ES-I3 (cell line): ENCODE results near the gene GMPR.
"Not testable (repeated sequence)": the region's sequence is repeated elsewhere in the genome, so short reads cannot be mapped to it uniquely, and the experiment has no call there.

Source experiments
- H3K36me3 ChIP-seq: 2 replicates; pipeline ENCODE4 v1.6.1; 2013; ENCODE audit warnings: mild to moderate bottlenecking, low read length, control low read depth, moderate library complexity; ENCODE audit not compliant: insufficient read depth
- H3K4me1 ChIP-seq: 2 replicates; pipeline ENCODE4 v1.6.1; 2013; ENCODE audit warnings: mild to moderate bottlenecking, control low read depth, low read length; ENCODE audit not compliant: insufficient read depth
- H3K9ac ChIP-seq: 2 replicates; pipeline ENCODE4 v1.6.1; 2013; ENCODE audit warnings: low read depth, mild to moderate bottlenecking, low read length, moderate library complexity
- H3K9me3 ChIP-seq: 2 replicates; pipeline ENCODE4 v1.6.1; 2013; ENCODE audit warnings: mild to moderate bottlenecking, low read length, moderate library complexity; ENCODE audit not compliant: control insufficient read depth, insufficient read depth

The GMPR gene

DNA sequence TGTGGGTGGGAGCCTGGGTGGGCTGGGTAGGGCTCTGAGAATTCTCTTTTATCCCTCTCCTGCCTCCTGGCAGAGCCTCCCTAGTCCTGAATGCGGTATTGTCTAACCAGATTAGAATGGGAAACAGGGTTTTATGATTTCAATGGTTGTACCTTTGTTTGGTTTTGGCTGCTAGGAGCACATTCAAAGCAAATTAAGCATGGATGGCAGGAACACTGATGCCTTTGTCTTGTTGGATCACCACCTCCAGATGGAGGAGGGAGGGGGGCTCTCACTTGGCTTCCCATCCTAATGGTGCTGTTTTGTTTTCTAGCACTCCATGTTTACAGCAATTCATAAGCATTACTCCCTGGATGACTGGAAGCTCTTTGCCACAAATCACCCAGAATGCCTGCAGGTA is 11.6 kb downstream of the GMPR start:
- Histone ChIP-seq H3K36me3 (peaks cover 2% of the 10 kb centered on the region; the same call in 1 of the 2 replicates), H3K9ac (no peak overlapping the region), H3K9me3 (no peaks in the 10 kb centered on the region), H3K4me1 (peaks cover 7% of the 10 kb centered on the region; the same call in 1 of the 2 replicates)

DNA sequence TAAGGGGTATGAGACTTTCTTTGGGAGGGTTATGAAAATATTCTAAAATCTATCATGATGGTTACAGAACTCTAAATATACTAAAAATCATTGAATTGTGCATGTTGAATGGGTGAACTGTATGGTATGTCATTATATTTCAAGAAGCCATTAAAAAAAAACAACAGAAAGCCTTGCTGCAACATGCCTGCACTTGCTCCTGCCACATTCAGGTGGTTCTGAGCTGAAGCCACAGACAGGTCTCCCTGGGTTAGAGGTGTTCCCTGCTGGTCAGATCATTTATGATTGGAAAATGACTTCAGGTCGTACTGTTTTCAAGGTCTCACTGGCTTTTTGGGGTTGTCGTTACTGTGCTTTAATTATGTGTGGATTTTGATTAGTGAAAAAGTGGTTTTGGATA is 13.3 kb downstream of the GMPR start:
- peaks cover 2% of the 10 kb centered on the region; the same call in 1 of the 2 replicates for H3K36me3 ChIP-seq

DNA sequence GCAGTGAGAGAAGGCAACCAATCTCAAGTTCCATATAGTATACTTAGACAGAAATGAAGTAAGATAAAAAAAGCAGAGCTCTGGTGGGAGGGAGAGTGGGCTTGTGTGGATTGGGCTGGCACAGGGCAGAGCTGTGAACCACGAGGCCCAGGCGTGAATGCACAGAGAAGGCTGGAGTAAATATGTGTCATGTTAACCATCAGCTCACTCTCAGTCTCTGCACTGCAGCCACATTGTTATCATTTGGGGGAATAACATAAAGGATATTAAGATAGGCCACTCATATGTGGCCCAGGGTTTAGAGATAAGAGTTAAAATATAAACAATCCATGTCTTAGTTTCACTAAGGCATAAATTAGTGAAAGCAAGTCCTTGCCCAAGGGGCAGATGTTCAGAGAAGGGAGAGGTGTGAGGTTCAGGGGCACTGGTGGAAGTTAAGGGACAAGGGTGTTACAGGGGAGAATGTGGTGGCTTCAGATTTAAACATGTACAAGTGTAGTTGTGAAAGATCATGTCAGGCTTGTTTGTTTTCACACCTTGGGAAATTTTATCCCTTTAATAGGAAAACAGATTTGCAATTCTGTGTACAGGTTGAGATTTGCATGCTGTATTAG is 14.4 kb downstream of the GMPR start:
- Histone ChIP-seq H3K36me3 (0 out of 2 replicates have a peak, but pooled peaks cover 2% of the 10 kb centered on the region), H3K4me1 (peaks cover 8% of the 10 kb centered on the region; the same call in 1 of the 2 replicates)

More for the DNA sequence above, 13.3 kb downstream of the GMPR start:
- H3K4me1 ChIP-seq = peaks cover 7% of the 10 kb centered on the region; the same call in 1 of the 2 replicates
- H3K9ac ChIP-seq = no peak overlapping the region
- no peaks in the 10 kb centered on the region for H3K9me3 ChIP-seq

DNA sequence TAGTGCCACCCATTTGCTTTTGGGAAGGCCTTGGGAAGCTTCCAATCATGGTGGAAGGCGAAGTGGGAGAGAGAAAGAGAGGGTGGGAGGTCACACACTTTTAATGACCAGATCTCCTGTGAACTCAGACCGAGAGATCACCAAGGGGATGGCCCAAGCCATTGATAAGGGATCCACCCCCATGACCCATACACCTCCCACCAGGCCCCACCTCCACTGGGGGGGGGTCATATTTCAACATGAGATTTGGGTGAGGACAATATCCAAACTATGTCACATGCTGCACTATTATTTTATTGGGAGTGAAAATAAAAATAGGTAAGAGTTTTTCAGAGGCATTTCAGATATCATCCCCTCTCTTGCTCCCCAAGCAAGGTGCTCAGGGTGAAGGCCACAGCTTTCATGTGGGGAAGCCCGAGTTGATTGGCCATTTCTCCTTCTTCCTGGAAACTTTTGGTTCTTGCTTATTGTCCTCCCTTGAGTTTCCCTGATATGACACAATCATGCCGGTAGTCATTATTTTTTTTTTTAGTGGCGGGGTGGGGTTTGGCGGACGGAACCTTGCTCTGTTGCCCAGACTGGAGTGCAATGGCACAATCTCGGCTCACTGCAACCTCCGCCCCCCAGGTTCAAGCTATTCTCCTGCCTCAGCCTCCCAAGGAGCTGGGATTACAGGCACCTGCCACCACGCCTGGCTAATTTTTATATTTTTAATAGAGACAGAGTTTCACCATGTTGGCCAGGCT is 15.2 kb downstream of the GMPR start:
- Histone ChIP-seq H3K9me3 (no peaks in the 10 kb centered on the region), H3K36me3 (0 out of 2 replicates have a peak, but pooled peaks cover 2% of the 10 kb centered on the region), H3K9ac (no peak overlapping the region), H3K4me1 (peaks cover 15% of the 10 kb centered on the region)

More for the DNA sequence above, 14.4 kb downstream of the GMPR start:
- H3K9me3 ChIP-seq = no peaks in the 10 kb centered on the region
- H3K9ac ChIP-seq = no peak overlapping the region

DNA sequence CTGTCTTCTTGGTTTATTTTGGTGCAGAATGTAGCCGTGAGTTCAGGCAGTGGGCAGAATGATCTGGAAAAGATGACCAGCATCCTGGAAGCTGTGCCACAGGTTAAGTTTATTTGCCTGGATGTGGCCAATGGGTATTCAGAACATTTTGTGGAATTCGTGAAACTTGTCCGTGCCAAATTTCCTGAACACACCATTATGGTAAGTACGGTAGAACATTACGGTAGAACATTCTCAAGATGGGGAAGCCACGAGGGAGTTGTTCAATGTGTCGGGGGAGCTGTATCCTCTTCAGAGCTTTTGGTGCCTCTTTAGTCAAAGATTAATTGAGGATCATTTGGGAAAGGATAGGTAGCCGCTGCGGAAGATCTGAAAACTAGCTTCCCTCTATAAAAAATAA is 16.1 kb downstream of the GMPR start:
- peaks cover 20% of the 10 kb centered on the region for H3K4me1 ChIP-seq
- 0 out of 2 replicates have a peak, but pooled peaks cover 2% of the 10 kb centered on the region for H3K36me3 ChIP-seq
- no peaks in the 10 kb centered on the region for H3K9me3 ChIP-seq
- no peak overlapping the region for H3K9ac ChIP-seq

DNA sequence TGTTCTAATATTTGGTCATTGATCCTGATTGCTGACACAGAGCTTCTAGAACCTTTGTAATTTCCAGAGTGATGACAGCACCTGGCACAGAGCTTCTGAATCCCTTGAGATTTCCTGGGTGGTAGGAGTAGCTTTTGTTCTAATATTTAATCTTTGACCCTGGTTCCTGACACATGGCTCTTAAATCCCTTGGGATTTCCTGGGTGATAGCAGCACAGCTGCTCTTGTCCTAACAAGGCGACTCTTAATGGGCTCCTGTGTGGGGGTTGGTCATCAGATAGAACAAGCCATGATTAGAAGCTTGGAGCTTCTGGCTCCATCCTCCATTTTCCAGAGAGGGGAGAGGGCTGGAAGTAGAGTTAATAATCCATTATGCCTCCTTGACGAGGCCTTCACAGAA is 18.4 kb downstream of the GMPR start:
- H3K9ac ChIP-seq = no peak overlapping the region
- H3K4me1 ChIP-seq = peaks cover 13% of the 10 kb centered on the region
- 0 out of 2 replicates have a peak, but pooled peaks cover 1% of the 10 kb centered on the region for H3K36me3 ChIP-seq
- H3K9me3 ChIP-seq = no peaks in the 10 kb centered on the region

DNA sequence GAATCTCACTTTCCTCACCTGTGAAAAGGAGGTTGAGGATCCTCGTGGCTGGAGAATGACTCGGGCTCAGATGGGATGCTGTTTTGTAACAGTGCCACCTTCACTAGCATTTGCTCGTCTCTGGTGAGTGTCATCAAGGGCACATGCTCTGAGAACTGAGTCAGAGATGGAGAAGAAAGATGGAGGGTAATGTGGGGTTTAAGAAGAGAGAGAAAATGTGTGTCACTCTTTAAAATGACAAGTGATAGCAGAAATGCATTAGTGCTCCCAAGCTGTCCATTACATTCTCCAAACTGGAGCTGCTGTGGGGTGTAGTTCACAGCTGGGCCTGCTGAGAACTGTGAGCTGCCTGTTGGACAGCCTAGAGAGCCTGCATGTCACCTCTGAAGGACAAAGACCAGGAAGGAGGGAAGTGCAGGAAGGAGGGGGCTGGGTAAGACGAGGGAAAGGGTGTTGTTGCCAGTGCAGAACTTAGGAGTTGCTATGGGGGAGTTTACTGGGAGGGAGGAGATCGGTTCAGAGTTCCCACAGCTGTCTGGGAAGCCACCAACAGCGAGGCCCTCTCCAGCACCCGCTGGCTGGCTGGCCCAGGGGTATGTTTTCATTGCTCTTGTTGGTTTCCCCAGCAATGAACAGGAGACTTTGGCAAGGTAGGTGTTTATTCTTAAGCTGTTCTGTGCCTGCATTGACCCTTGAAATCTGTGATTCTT is 19.8 kb downstream of the GMPR start:
- Histone ChIP-seq H3K36me3 (no peaks in the 10 kb centered on the region), H3K9me3 (no peaks in the 10 kb centered on the region), H3K9ac (no peak overlapping the region), H3K4me1 (peaks cover 13% of the 10 kb centered on the region)

DNA sequence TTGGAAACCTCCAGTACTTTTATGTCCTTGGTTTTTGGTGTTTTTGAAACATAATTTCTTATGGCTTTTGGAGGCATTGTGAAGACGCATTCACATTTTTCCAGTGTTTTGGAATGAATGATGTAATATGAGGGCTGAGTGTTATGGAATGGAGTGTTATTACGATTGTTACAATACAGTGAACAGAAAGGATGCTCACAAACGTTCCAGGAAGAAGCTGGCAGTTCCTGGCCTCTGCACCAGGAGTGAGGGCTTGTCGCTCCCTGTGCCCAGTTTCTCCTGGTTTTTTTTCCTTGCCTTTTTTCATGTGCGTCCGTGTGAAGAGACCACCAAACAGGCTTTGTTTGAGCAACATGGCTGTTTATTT is 20.3 kb downstream of the GMPR start:
- Histone ChIP-seq H3K36me3 (no peaks in the 10 kb centered on the region), H3K9ac (no peak overlapping the region), H3K4me1 (peaks cover 13% of the 10 kb centered on the region), H3K9me3 (no peaks in the 10 kb centered on the region)

DNA sequence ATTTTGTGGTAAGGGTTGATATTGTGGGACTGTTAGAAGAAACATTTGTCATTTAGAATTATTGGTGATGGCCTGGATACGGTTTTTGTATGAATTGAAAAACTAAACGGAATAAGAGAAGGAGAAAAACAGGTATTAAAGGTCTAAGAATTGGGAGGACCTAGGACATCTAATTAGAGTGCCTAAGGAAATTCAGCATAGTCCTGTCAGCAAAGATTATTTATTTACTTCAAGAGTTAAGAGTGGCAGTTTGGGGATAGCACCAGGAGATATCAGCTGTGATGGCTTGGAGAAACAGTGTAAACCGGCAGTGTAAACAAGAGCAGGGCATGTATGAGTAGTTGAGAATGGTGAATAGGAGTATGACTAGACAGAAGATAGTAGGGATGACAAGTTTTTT is 21.2 kb downstream of the GMPR start:
- H3K36me3 ChIP-seq, H3K9ac ChIP-seq, H3K9me3 ChIP-seq: not testable (repeated sequence)
- H3K4me1 ChIP-seq = peaks cover 13% of the 10 kb centered on the region

DNA sequence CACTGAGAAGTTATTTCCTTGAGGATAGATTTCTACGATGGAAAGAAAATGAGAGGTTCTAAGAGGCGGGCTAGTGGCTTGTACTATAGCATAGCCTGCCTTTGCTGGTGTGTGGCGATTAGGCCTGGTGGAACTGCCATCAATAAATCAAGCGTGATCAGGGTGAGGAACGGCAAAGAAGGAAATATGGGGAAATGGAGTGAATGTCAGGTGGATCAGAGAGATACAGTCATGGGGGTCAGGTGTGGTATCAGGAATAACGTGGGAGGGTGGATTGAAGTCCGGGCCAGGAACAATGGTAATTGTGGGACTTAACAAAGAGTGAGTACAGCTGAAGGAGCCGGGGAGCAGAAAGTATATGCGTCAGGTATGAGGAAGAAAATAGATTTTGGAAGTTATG is 22.2 kb downstream of the GMPR start:
- H3K4me1 ChIP-seq = peaks cover 18% of the 10 kb centered on the region
- not testable (repeated sequence) for H3K9ac ChIP-seq, H3K9me3 ChIP-seq, H3K36me3 ChIP-seq

DNA sequence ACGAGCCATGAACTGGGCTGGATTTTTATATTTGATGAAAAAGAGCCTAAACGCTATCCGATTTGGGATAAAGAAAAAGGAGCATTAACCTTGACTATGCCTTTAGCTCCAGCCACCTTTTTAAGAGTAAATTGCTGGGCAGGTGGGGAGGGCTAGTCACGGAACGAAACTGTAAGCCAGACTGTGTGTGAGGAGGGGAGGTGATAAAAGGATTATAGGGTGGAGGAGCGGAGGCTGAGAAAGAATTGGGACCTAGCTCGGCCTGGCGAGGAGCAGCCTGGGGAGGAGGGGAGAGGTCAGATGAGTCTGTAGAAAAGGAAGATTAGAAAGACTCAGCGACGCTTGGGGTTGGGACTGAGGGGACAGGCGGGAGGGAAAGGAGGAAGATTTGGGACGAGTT is 24.4 kb downstream of the GMPR start:
- not testable (repeated sequence) for H3K9me3 ChIP-seq, H3K36me3 ChIP-seq
- peak overlapping the region; percentile 28; the same call in 1 of the 2 replicates for H3K9ac ChIP-seq

DNA sequence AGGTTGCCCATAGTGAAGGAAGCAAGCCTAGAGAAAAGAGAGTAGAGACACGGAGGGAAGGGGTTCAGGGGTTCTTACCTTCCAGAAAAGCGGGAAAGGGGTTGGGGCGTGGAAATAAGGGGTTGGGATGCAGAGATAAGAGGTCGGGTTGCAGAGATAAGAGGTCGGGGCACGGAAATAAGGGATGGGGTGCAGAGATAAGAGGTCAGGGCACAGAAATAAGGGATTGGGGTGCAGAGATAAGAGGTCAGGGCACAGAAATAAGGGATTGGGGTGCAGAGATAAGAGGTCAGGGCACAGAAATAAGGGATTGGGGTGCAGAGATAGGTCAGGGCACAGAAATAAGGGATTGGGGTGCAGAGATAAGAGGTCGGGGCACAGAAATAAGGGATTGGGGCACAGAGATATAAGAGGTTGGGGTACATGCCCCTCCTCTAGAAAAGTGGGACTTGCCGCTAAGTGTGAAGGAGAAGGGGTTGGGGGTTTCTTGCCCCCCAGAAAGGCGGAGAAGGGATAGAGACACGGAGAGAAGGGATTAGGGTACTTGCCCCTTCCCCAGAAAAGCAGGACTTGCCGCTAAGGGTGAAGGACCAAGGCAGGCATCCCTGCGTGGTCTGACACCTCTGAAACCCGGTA is 25.2 kb downstream of the GMPR start:
- not testable (repeated sequence) for H3K9me3 ChIP-seq, H3K36me3 ChIP-seq, H3K9ac ChIP-seq, H3K4me1 ChIP-seq

More for the DNA sequence above, 24.4 kb downstream of the GMPR start:
- peaks cover 16% of the 10 kb centered on the region for H3K4me1 ChIP-seq

DNA sequence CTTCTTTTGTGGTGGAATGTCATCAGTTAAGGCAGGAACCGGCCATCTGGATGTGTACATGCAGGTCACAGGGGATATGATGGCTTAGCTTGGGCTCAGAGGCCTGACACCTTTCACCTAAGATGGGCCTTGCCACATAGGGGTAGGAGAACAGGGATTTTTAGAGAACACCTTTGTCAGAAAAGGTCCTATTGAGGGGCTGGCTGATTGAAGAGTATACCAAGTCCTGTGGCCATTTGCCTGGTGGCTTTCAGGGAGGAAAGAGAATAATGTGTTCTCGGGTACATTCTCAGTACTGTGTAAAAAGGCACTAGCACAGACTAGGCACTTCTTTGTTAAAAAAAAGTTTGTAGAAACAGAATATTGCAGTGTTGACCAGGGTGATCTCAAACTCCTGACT is 26.4 kb downstream of the GMPR start:
- H3K9me3 ChIP-seq = no peaks in the 10 kb centered on the region; the same call in 1 of the 2 replicates
- no peaks in the 10 kb centered on the region for H3K36me3 ChIP-seq
- 0 out of 2 replicates have a peak, but pooled peaks cover 5% of the 10 kb centered on the region for H3K4me1 ChIP-seq
- H3K9ac ChIP-seq = no peak overlapping the region
